Fibroblast of skin of abdomen (primary cell): ENCODE measurements around the gene SLC8A2.
A peak's percentile ranks its signal among the peaks of the same experiment; 100 is the strongest.

ENCODE experiments used
- DNase-seq: peaks from one replicate; pipeline ENCODE4 v3.0.0-alpha.2; 2013

The SLC8A2 gene

DNA sequence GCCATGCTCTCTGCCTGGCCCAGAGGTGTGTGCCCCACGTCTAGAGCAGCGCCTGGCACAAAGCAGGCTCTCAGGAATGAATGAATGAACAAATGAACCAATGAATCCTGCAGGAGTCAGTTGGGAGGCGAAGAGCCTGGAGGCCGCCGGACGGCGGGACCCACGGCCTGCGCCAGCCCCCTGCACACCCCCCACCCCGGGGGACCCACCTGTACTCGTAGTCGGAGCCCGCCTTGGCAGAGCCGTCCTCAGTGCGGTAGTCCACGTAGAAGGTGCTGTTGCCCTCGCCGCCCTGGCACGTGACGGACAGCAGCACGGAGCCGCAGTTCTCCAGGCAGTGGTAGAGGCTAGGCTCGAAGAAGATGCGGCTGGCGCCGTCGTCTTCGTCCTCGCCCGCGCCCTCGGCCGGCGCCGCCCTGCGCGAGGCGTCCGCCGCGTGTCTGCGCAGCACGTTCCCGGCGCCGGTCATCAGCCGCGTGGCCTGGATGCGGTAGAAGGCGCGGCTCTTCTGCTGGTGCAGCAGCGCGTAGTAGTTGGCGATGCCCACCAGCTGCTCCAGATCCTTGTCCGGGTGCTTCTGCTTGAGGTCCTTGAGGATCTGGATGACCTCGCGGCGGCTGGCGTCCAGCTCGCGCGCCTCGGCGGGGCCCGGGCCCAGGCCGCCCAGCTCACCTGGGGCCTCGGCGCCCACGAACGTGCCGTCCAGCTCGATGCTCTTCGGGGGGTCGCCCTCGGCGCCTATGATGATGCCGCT is 14.8 kb downstream of the SLC8A2 start:
- DNase-seq, result no peak

DNA sequence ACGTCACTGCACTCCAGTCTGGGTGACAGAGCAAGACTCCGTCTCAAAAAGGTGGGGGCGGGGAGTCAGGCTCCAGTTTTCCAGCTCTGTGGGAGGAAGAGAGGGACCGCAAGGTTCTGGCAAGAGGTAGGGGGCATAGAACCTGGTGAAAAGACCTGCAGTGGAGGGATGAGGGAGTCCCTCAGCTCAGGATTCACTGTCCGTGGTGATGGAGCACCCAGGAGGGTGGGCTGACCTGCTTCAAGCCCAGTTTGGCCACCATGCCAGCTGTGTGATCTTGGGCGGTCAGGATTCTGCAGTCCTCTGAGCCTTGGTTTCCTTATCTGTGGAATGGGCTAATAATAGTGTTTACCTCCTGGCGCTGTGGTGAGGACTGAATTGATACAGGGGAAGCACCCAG is 21.2 kb downstream of the SLC8A2 start:
- DNase-seq, result no peak

DNA sequence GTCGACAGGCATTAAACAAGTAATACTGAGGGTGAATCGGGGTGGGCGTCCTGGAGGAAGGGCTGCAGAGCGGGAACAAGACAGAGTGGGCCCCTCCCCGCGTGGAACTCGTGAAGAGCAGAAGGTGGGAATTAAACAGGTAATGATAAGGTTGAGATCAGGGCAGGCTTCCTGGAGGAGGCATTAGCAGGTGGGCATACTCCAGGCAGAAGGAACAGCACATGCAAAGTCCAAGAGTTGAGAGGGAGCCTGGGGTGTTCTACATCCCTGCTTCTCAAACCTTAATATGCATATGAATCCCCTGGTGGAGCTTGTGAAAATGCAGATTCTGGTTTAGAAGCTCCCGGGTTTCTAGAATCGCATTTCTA is 23.3 kb downstream of the SLC8A2 start:
- DNase-seq, result no peak

GRCh38 chr19:47447470-47448359 is 24.0 kb downstream of the SLC8A2 start:
- DNase-seq, result peak; percentile 16

- no peak for DNase-seq
These were observed 24.9 kb downstream of the SLC8A2 start for GRCh38 chr19:47446534-47447469.

GRCh38 chr19:47445937-47446402 is 25.7 kb downstream of the SLC8A2 start:
- DNase-seq, result no peak

- DNase-seq, result no peak
These were observed 26.2 kb downstream of the SLC8A2 start for GRCh38 chr19:47445527-47445926.

DNA sequence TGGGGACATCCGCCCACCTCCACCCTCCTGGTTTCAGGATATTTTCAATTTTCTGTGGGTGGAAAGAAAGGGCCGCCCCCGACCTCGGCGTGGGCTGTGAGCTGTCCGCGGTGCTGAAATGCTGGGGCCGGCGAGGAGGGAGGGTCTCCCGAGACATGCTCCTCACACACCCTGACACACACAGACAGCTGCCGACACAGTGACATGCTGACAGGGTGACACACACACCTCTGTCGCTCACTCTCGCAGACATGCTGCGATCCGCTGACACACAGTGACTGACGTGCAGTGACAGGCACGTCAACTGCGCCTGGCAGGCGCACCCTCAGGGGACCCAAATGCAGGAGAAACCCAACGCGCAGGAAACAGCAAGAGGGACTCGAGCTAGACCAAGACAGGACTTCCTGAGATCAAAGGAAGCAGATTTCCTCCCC is 27.3 kb downstream of the SLC8A2 start:
- no peak for DNase-seq

- DNase-seq, result no peak
These were observed 28.4 kb downstream of the SLC8A2 start for GRCh38 chr19:47443331-47443730.

GRCh38 chr19:47438793-47439220 is 32.9 kb downstream of the SLC8A2 start:
- no peak for DNase-seq

- no peak for DNase-seq
These were observed 34.2 kb downstream of the SLC8A2 start for GRCh38 chr19:47437500-47437899.

GRCh38 chr19:47436712-47437401 is 34.8 kb downstream of the SLC8A2 start:
- DNase-seq, result peak; percentile 44

DNA sequence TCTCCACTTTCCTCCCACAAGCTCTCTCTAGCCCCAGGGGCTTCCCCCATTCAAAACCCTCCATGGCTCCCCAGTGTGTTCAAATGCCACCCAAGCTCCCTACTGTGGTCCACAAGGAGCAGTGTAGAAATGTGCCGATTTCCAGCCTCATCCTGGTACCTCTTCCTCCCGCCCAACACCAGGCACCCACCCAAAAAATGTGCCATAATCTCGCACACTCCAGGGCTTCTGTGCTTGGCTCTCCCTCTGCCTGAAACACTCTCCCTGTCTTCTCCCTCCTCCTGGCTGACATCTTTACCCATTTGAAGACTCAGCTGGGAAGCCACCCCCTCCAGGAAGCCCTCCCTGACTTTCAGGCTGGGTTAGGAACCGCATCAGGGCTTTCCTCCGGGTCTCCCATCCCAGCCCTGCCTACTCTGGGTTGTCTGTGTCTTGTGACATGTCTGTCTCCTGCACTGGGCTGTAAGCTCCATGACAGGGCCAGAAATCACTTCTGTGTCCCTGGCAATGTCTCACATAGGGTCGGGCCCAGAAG is 35.7 kb downstream of the SLC8A2 start:
- no peak for DNase-seq

- DNase-seq, result no peak
These were observed 36.5 kb downstream of the SLC8A2 start for GRCh38 chr19:47435196-47435595.

DNA sequence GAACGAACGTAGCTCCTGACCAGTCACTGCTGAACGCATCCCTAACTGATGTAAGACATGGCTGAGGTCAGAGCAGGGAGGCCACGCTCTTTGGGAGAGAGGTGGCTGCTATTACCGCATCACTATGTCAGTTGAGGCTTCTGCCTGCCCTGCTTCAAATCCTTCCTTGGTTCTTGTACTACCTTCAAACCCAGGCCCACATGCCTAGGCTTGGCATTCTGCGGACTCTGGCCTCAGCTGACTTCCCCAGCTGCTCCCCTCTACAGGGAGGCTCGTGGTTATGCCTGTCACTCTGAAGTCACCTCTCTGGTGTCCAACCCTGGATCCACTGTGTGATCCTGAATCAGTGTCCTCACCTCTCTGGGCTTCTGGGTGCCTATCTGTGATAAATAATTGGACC is 37.6 kb downstream of the SLC8A2 start:
- no peak for DNase-seq

- no peak for DNase-seq
These were observed 38.6 kb downstream of the SLC8A2 start for GRCh38 chr19:47433121-47433520.

- no peak for DNase-seq
These were observed 39.2 kb downstream of the SLC8A2 start for GRCh38 chr19:47432499-47432898.

GRCh38 chr19:47432091-47432490 is 39.6 kb downstream of the SLC8A2 start:
- DNase-seq, result no peak

GRCh38 chr19:47430041-47430802 is 41.5 kb downstream of the SLC8A2 start:
- DNase-seq, result peak; percentile 60

GRCh38 chr19:47429140-47429793 is 42.4 kb downstream of the SLC8A2 start:
- DNase-seq, result no peak
